HG03354 (cell line): ENCODE results near the gene TECPR2.

Source experiments
- ATAC-seq: cut with Tn5 transposase; IDR thresholded peaks from one replicate; pipeline ENCODE4 v1.9.1; 2021; ENCODE audit warnings: mild to moderate bottlenecking; ENCODE audit not compliant: unreplicated experiment, poor library complexity, severe bottlenecking

TECPR2 gene

DNA sequence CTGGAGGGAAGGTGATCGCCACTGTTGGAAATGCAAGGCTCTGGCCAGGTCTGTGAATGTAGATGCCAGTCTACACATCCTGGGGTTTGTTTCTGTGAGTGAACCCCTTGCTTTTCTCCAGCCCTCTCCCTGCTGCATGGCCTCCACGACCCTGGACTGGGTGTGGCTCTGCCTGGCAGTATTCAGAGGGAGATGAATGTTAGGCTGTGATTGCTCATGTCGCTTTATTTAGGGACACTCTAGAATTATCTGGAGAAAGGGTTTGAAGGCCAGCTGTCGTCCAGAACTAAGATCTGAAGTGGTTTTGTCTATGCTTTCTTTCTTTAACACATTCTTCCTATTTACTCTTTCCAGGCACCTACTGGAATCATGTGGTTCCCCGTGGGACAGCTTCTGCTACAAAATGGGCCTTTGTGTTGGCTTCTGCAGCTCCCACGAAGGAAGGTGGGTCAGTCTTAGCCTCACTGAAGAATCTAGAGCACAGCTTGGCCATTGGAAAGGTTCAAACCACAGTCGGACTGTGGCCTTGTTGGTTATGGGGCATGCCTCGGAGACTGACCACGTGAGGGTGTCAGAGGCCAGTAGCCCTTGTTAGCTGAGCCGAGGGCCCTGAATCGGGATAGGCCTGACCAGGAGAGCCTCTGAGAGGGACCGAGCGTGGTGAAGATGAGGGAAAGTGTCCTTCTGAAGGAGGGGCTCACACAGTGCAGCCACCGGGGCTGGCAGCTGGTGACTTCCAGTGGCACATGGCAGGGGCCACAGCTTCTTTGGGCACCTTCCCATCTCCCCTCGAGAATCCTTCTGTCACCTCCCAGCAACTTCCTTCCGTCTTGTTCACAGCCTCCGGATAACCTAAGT, 87.7 kb downstream of the TECPR2 start:
- no peak for ATAC-seq

DNA sequence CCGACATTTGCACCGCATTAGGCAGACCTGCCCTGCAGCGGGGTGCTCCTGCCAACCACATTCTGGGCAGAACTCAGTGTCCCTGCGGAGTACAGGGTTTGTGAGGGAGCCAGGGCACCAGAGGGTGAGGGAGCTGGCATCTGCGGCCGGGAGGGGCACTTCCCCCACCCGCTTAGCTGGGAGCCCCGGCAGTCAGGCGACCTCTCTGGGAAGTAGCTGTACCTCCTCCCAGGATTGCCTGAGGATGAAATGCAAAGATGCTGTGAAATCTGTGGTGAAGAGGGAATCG, 88.3 kb downstream of the TECPR2 start:
- no peak for ATAC-seq

DNA sequence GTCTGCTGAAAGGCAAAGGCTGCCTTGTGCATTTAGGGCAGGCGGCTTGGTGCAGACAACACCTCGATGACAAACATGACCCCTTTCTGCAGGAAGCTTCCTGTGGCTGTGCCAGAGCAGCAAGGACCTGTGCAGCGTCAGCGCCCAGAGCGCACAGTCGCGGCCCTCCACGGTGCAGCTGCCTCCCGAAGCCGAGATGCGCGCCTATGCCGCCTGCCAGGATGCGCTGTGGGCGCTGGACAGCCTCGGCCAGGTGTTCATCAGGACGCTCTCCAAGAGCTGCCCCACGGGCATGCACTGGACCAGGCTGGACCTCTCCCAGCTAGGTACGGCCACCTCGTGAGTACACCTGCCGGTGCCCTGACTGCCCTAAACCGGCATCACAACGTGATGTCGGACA, 89.6 kb downstream of the TECPR2 start:
- no peak for ATAC-seq

DNA sequence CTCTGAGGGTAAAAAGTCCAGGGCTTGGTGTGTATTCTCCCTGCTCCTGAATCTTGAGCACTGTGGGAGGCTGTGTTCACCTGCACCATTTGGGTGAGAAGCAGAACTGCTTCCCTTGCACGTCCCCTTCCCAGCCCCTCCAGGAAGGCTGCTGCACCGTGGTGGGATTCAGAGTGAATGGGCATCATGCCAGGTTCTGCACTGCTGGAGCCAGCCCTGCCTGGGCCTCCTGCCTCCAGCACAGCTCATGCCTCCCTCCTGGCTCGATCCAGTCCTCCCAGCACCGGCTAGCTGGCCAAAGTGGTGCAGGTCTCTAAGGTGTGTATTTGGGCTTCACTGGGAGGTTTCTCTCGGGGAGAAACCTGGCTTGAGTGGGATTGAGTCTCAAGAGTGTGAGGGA, 92.0 kb downstream of the TECPR2 start:
- ATAC-seq = no peak

GRCh38 chr14:102457509-102457908, 94.8 kb downstream of the TECPR2 start:
- ATAC-seq = no peak

DNA sequence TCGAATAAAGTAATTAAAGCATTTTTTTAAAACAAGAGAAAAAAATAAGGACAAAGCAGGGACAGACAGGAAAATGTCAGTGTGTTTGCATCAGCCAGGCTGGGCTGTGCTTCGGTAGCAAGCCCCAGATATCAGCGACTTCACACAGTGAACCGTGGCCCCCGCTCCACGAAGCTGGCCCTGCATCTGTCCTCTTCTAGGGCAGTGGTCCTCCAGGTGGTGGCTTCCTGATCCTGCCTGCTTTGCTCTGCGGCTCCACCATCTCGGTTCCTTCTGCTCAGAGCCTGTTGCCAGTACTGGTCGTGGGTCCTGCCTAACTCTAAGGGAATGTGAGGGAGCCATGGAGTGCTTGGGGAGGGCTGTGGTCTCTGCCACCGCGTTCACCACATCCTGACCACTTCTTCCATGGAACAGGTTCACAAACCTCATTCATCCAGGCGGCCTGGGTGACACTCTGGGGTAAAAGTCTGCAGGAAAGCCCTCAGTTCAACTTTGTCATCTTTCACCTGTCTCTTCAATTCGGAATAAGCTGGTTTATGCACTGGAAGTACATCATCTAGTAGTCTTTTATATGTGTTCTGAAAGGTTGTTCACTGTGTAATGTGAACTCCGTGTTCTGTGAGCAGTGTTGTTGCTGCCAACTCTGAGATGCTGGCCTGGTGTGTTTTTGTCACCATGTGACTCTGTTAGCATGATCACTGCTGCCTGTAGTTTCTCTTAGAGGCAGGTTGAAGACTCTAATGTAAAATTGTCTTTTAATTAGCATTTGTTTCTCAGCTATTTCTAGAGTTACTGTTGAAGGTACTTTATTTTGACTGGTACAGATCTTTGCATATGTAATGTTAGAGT, 99.0 kb downstream of the TECPR2 start:
- ATAC-seq = no peak

DNA sequence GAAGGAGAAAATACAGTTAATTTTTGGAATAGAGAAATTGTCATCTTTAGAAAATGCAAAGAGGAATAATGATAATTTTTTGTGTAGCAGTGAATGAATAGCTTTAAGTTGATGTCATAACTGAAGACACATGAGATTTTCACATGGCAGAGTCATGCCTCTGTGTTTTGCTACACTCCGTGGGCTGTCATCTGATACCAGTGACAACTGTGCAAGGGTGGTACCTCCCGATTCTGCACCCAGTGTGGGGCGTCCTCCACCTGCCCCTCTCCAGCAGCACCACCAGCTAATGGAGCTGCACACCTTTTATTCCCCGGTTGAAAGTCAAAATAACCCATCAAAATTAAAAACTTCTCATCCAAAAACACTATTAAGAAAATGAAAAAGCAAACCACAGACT, 99.7 kb downstream of the TECPR2 start:
- ATAC-seq = no peak

GRCh38 chr14:102464006-102464405, 101.3 kb downstream of the TECPR2 start:
- ATAC-seq = no peak

DNA sequence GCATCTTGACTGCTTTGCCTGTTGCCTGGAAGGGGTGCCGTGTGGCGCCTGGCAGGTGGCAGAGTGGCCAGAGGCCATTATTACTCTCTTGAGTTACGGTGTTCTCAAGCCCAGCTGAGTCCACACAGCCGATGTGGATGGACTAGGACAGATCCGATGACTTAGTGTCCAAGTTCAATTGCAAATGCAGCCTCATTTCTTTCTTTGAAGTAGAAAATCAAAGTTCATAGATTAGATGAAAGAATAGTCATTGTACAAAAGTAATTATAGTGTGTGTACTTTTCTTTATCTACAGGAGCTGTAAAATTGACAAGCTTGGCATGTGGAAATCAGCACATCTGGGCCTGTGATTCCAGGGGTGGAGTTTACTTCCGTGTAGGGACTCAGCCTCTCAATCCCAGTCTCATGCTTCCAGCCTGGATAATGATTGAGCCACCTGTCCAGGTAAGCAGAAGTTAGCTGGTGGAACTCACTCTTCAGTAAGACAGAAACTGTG, 102.2 kb downstream of the TECPR2 start:
- ATAC-seq = no peak

DNA sequence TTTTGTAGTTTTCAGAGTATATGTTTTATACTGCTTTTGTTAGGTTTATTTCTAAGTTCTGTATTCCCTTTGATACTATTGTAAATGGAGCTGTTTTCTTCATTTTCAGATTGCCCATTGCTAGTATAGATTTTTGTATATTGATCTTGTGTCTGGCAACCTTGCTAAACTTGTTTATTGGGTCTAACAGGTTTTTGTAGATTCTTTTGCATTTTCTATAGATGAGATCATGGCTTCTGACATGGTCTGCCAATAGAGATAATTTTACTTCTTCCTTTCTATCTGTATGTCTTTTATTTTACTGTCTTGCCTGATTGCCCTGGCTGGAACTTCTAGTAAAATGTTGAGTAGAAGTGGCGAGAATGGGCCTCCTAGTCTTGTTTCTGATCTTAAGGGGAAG, 106.5 kb downstream of the TECPR2 start:
- no peak for ATAC-seq

GRCh38 chr14:102471921-102472790, 109.4 kb downstream of the TECPR2 start:
- ATAC-seq = no peak

DNA sequence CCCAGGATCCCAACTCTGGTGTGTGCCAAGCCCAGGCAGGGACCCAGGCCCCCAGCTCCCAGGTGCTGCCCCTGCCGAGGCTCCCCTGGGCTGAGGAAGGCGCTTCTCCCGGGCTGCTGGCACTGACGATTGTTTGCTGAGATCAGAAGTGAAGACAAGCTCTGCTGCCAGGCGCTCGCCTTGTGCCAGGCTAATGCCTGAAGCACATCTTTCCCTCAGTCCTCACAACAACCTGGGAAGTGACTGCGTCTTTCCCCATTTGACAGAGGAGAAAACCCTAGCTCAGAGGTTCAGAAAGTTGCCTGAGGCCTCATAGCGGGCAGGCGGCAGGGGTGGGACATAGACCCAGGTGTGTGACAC, 110.0 kb downstream of the TECPR2 start:
- no peak for ATAC-seq

DNA sequence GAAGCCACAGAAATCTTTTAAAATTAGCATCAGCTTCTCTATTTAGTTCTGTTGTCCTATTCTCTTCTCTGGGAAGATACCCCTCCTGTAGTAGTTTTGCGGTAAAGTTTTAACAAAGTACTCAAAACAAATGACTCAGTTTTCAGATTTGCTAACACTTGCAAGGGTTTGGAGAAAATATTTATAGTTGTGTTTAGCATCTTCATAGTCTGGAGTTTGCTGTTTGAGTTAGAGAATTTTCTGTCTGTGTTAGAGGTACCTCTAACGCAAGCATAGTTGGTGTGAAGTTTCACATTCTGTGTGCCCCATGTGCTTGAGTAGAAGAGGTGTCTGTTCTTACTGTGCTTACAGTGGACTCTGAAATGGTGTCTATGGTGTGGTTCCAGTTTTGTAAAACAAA, 110.8 kb downstream of the TECPR2 start:
- ATAC-seq = no peak

GRCh38 chr14:102474934-102475333, 112.2 kb downstream of the TECPR2 start:
- ATAC-seq = no peak

GRCh38 chr14:102479107-102479506, 116.4 kb downstream of the TECPR2 start:
- no peak for ATAC-seq

DNA sequence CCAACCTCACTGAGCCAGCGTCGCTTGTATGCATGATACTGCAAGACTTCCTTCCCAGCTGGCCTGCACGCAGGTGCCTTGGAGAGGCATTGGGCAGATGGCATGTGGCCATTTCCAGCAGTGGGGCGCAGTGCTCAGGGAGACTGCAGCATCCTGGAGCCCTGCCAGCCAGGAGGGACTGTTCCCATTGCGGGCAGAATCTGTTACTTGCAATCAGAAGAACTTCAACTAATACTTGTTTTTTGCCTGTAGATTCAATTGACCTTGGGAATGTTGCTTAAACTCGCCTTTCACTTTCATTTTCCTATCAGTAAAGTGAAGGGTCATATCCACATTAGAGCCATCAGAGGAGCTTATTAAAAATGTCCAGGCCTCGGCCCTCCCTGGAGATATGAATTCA, 117.0 kb downstream of the TECPR2 start:
- ATAC-seq = no peak

DNA sequence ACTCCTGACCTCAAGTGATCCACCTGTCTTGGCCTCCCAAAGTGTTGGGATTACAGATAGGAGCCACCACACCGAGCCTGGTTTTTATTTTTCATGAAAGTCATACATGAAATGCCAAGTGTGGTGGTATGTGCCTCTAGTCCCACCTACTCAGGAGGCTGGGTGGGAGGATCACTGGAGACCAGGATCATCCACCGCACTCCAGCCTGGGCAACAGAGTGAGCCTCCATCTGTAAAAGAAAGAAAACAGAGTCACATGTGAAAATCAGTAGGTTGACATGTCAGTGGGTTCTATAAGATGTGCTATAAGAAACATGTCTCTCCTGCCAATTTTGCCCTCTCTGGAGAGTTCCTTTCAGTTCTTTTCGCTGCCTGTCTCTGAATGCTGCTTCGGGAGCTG, 118.6 kb downstream of the TECPR2 start:
- ATAC-seq = no peak

DNA sequence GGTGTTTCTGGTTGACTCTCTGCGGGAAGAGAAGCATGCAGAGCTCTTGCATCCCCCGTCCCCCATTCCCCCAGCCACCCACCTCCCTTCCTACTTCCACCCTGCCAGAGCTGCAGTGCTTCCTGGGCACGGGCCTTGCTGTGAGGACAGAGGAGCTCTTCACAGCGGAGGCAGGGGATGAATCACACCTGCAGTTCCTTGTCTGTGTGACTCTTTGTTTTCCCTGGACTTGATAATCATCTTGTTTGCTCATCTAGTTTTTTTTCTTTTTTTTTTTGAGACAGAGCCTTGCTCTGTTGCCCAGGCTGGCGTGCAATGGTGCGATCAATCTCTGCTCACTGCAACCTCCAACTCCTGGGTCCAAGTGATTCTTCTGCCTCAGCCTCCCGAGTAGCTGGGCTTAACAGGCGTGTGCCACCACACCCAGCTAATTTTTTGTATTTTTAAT, 119.1 kb downstream of the TECPR2 start:
- no peak for ATAC-seq

DNA sequence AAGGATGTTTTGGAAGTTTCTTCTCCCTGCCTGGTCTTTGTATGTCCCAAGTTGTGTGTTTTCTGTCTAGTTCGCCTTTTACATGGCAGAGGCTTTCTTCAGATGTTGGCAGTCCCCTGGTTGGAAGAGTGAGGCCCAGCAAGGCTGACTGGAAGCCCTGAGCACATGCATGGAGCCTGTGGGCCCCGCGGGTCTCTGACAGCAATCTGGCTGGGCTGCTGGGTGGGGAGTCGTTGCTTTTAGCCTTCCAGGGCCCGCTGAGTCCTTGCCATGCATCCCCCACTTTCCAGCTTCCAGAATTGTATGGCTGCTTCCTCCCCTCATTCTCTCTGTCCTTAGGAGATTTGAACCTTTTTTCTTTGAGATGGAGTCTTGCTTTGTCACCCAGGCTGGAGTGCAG, 121.6 kb downstream of the TECPR2 start:
- no peak for ATAC-seq
